GM12875 (cell line): Measurements from ENCODE around the gene TPGS1.

Source experiments
- H3K4me3 ChIP-seq: one replicate; pipeline ENCODE4 v1.5.1; 2011; ENCODE audit warnings: low read depth, low read length, control low read depth
- CTCF ChIP-seq: IDR thresholded peaks from 2 replicates; pipeline ENCODE4 v1.5.1; 2011; ENCODE audit warnings: low read depth, mild to moderate bottlenecking, control low read depth, inconsistent platforms, low read length, moderate library complexity, borderline replicate concordance; ENCODE audit not compliant: insufficient read depth

The TPGS1 gene

GRCh38 chr19:567296-567900, 60.1 kb downstream of the TPGS1 start:
- no peak overlapping the region for H3K4me3 ChIP-seq
- no peak for TF ChIP-seq CTCF
